ENCODE data around the gene RNF114. TPM values are rescaled to one million over a fixed set of nuclear protein-coding genes. Genes with fewer than 3 reads are reported as not detected.

The RNF114 gene
- total and polyA plus RNA-seq, 2 donors (not counting 3 experiments of a cell fraction or from before 2014, with no cell fraction given) = 45.8 to 81.7 TPM

DNA sequence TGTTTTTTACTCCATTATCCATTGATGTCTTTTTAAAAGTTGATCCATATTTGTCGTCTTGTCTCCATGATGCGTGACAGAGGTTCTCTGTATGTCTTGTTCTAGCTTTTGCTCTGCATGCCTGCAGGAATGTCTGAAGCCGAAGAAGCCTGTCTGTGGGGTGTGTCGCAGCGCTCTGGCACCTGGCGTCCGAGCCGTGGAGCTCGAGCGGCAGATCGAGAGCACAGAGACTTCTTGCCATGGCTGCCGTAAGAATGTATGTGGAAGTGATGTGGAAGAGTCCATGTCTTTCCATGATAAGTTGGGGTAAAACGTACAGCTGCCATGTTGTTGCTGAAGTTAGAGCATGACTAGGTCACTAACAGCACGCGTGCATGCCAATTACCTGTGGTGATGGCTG, 5.3 kb downstream of the RNF114 start:
- Histone ChIP-seq H3K9ac (replicated peaks; ENCODE audit: extremely low read depth, insufficient read depth, low read length) (no peak overlapping the region), H3K36me3 (ENCODE audit: control insufficient read depth in 2 of 2, extremely low read depth in 1 of 2, insufficient read depth in 2 of 2, low read length in 2 of 2) (peaks cover 7 to 18% of the 10 kb centered on the region in 2 experiments), H2AFZ (ENCODE audit: low read depth, low read length) (no peak overlapping the region), H3K4me3 (replicated peaks in 1 of 3; ENCODE audit: insufficient read depth in 1 of 3, low read depth in 1 of 3, low read length in 3 of 3) (no peak overlapping the region), H3K27me3 (ENCODE audit: control insufficient read depth in 2 of 2, insufficient read depth in 2 of 2, low read length in 2 of 2) (no peaks in the 10 kb centered on the region), H4K20me1 (replicated peaks; ENCODE audit: control insufficient read depth, extremely low read depth, insufficient read depth, low read length) (no peaks in the 10 kb centered on the region), H3K4me1 (ENCODE audit: control insufficient read depth, extremely low read depth, insufficient read depth, low read length) (peaks cover 20% of the 10 kb centered on the region), H3K4me2 (ENCODE audit: insufficient read depth, low read length) (no peak overlapping the region), H3K79me2 (ENCODE audit: control insufficient read depth, insufficient read depth, low read length) (peaks cover 63% of the 10 kb centered on the region), H3K9me1 (replicated peaks; ENCODE audit: control insufficient read depth, extremely low read depth, insufficient read depth, low read length) (no peaks in the 10 kb centered on the region), H3K27ac (ENCODE audit: insufficient read depth, low read depth, low read length) (no peak overlapping the region), H3K9me3 (replicated peaks; ENCODE audit: control insufficient read depth, insufficient read depth, low read length) (no peaks in the 10 kb centered on the region)
- ChIA-PET CTCF (interaction anchor here (1.1 to 1.7 kb wide), 3 partner anchors 9 to 130 kb away, joined by 3 to 7 read pairs (median 4); no protein-coding TSS in a partner anchor), POLR2A (no interaction called here)
- dilution Hi-C loops (cut with MboI; ENCODE audit: extremely low pct_ligation_motif_present, low sequenced_read_pairs) (no loop called here), intact Hi-C loops (cut with micrococcal nuclease) (no loop called here)
- no peak for FAIRE-seq
- TF ChIP-seq EZH2 (IDR thresholded peaks at IDR 0.05; ENCODE audit: borderline replicate concordance, low read depth, low read length, severe bottlenecking) = no peak
- TF ChIP-seq FOS (IDR thresholded peaks at IDR 0.05; ENCODE audit: borderline replicate concordance, insufficient read depth, low read length) = no peak
- no peak for TF ChIP-seq CTCF (IDR thresholded peaks at IDR 0.05; ENCODE audit: extremely low read depth in 1 of 2, insufficient read depth in 1 of 2, low read depth in 1 of 2, low read length in 2 of 2)
- no peak for TF ChIP-seq GATA2 (IDR thresholded peaks at IDR 0.05; ENCODE audit: insufficient read depth, insufficient read length, low read depth, low read length)
- no peak for TF ChIP-seq POLR2AphosphoS5 (IDR thresholded peaks at IDR 0.05; ENCODE audit: insufficient read depth, low read depth, low read length)
- no peak for TF ChIP-seq MYC (IDR thresholded peaks at IDR 0.05; ENCODE audit: low read depth, low read length)
- TF ChIP-seq, protein P1, sequence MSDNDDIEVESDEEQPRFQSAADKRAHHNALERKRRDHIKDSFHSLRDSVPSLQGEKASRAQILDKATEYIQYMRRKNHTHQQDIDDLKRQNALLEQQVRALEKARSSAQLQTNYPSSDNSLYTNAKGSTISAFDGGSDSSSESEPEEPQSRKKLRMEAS (IDR thresholded peaks at IDR 0.05; ENCODE audit: insufficient read depth, insufficient read length) = no peak
- TF ChIP-seq POLR2A (IDR thresholded peaks at IDR 0.05; ENCODE audit: low read depth, low read length) = no peak
- no TSS peak for BruUV-seq (replicated peaks)
- no peak for DNase-seq (ENCODE audit: low read depth, low spot score)

Data from endothelial cell of umbilical vein (primary cell).